Endothelial cell of umbilical vein (primary cell): ENCODE measurements around the gene SUV39H1. TPM values are rescaled to one million over a fixed set of nuclear protein-coding genes. Genes with fewer than 3 reads are reported as not detected.

ENCODE experiments used
- BruUV-seq: library from RNA; stranded (reverse); fragments of 400-500 nt; replicated peaks from 2 replicates; lab custom pipeline; 2021; lab: Mats Ljungman, UMichigan
- CTCF ChIA-PET: fragments of 300-600, 350-600 bp; sonication (Branson Sonifier 250); formaldehyde crosslinking; loops from one replicate; lab custom pipeline; 2021; ENCODE audit warnings: antibody characterized with exemption, inconsistent platforms; lab: Charles Lee
- POLR2A ChIA-PET: fragments of 300-600, 350-600 bp; sonication (Branson Sonifier 250); formaldehyde crosslinking; loops from one replicate; lab custom pipeline; 2021; ENCODE audit warnings: antibody characterized with exemption, inconsistent platforms; lab: Charles Lee
- DNase-seq: peaks from one replicate; pipeline ENCODE4 v3.0.0-alpha.2; 2011; ENCODE audit warnings: low read depth, low spot score
- FAIRE-seq: peaks from 2 replicates; lab custom pipeline; 2011; peaks lifted over from hg19 to GRCh38; lab: Jason Lieb, UNC
- H2AFZ ChIP-seq: 2 replicates; pipeline ENCODE4 v1.6.0; 2012; ENCODE audit warnings: low read depth, low read length, control low read depth, inconsistent platforms
- H3K27ac ChIP-seq: 2 replicates; pipeline ENCODE4 v1.5.1; 2011; ENCODE audit warnings: low read depth, mild to moderate bottlenecking, control low read depth, low read length, moderate library complexity; ENCODE audit not compliant: insufficient read depth
- H3K27me3 ChIP-seq, 2 experiments: 2 replicates each; pipeline versions ENCODE4 v1.6.0 to v1.6.1; 2011; ENCODE audit warnings: low read length in 2 of 2, mixed read lengths in 1 of 2; ENCODE audit not compliant: control insufficient read depth in 2 of 2, insufficient read depth in 2 of 2
- H3K36me3 ChIP-seq, 2 experiments: 2 replicates in 1 of 2; 3 replicates in 1 of 2; pipeline ENCODE4 v1.5.1; 2011; ENCODE audit warnings: low read length in 2 of 2, mild to moderate bottlenecking in 1 of 2, moderate library complexity in 1 of 2; ENCODE audit not compliant: control insufficient read depth in 2 of 2, insufficient read depth in 2 of 2; ENCODE audit errors: extremely low read depth in 1 of 2
- H3K4me1 ChIP-seq: 3 replicates; pipeline ENCODE4 v1.5.1; 2011; ENCODE audit warnings: mild to moderate bottlenecking, low read length; ENCODE audit not compliant: control insufficient read depth, insufficient read depth; ENCODE audit errors: extremely low read depth
- H3K4me2 ChIP-seq: 2 replicates; pipeline ENCODE4 v1.6.1; 2011; ENCODE audit warnings: low read length, control low read depth, mixed read lengths; ENCODE audit not compliant: insufficient read depth
- H3K4me3 ChIP-seq, 3 experiments: fragments of 200-600 bp in 1 of 3; sonication (generic), shearing (Covaris generic) in 1 of 3; replicated peaks in 1 of 3; 2 replicates each; pipeline ENCODE4 v1.5.1; 2011 to 2016; ENCODE audit warnings: control low read depth in 3 of 3, low read length in 3 of 3, mild to moderate bottlenecking in 2 of 3, inconsistent platforms in 1 of 3, low read depth in 1 of 3, moderate library complexity in 1 of 3; ENCODE audit not compliant: insufficient read depth in 1 of 3
- H3K79me2 ChIP-seq: 2 replicates; pipeline ENCODE4 v1.6.0; 2012; ENCODE audit warnings: low read length, inconsistent platforms; ENCODE audit not compliant: control insufficient read depth, insufficient read depth
- H3K9ac ChIP-seq: replicated peaks from 2 replicates; pipeline ENCODE3; 2011; ENCODE audit warnings: low read length, control low read depth; ENCODE audit not compliant: insufficient read depth; ENCODE audit errors: extremely low read depth
- H3K9me1 ChIP-seq: replicated peaks from 3 replicates; pipeline ENCODE4 v1.6.0; 2011; ENCODE audit warnings: mild to moderate bottlenecking, low read length; ENCODE audit not compliant: control insufficient read depth, insufficient read depth; ENCODE audit errors: extremely low read depth
- H3K9me3 ChIP-seq: replicated peaks from 2 replicates; pipeline ENCODE4 v1.5.1; 2012; ENCODE audit warnings: low read length, inconsistent platforms; ENCODE audit not compliant: control insufficient read depth, insufficient read depth
- H4K20me1 ChIP-seq: replicated peaks from 2 replicates; pipeline ENCODE3; 2011; ENCODE audit warnings: mild to moderate bottlenecking, low read length; ENCODE audit not compliant: control insufficient read depth, insufficient read depth; ENCODE audit errors: extremely low read depth
- EZH2 ChIP-seq: IDR thresholded peaks from 2 replicates; pipeline ENCODE4 v1.6.1; 2012; ENCODE audit warnings: borderline replicate concordance, low read depth, mild to moderate bottlenecking, moderate library complexity, low read length, inconsistent platforms; ENCODE audit not compliant: severe bottlenecking
- FOS ChIP-seq: IDR thresholded peaks from 2 replicates; pipeline ENCODE4 v1.6.1; 2011; ENCODE audit warnings: mild to moderate bottlenecking, low read length, moderate library complexity, borderline replicate concordance; ENCODE audit not compliant: insufficient read depth
- GATA2 ChIP-seq: IDR thresholded peaks from 2 replicates; pipeline ENCODE4 v1.7.0; 2011; ENCODE audit warnings: low read depth, mild to moderate bottlenecking, moderate library complexity, mixed read lengths, low read length; ENCODE audit not compliant: insufficient read length, insufficient read depth
- JUN ChIP-seq: IDR thresholded peaks from 2 replicates; pipeline ENCODE4 v1.6.1; 2011; ENCODE audit warnings: borderline replicate concordance, low read depth; ENCODE audit not compliant: insufficient read length, insufficient read depth
- MYC ChIP-seq: IDR thresholded peaks from one replicate; pipeline ENCODE4 v1.6.1; 2011; ENCODE audit warnings: mild to moderate bottlenecking, low read depth, low read length
- POLR2A ChIP-seq: IDR thresholded peaks from 2 replicates; pipeline ENCODE4 v1.6.1; 2012; ENCODE audit warnings: low read depth, mild to moderate bottlenecking, control low read depth, low read length
- POLR2AphosphoS5 ChIP-seq: IDR thresholded peaks from 2 replicates; pipeline ENCODE4 v1.6.1; 2012; ENCODE audit warnings: low read depth, mild to moderate bottlenecking, control low read depth, low read length, moderate library complexity; ENCODE audit not compliant: insufficient read depth
- dilution Hi-C: fragments of 300-500 bp; cut with MboI; formaldehyde crosslinking; loops from one replicate; pipeline ENCODE4 v1.15.0; 2019; ENCODE audit warnings: low sequenced_read_pairs; ENCODE audit not compliant: extremely low pct_ligation_motif_present
- intact Hi-C: fragments of 100-400 bp; cut with micrococcal nuclease; formaldehyde crosslinking; loops from one replicate; pipeline ENCODE4 v1.10.0; 2022
- polyA plus RNA-seq, 4 experiments: library from polyadenylated mRNA; depleted of rRNA in 3 of 4; stranded (reverse) in 3 of 4; unstranded in 1 of 4; fragments of >200 nt; gene quantifications; 2 replicates each; pipeline versions ENCODE4 v1.2.1 to v1.2.3, GENCODE V29; 2011 to 2012; ENCODE audit warnings: missing spikeins in 1 of 4
- total RNA-seq: library from RNA; stranded (reverse); gene quantifications from 2 replicates; pipeline ENCODE4 v1.2.3, GENCODE V29; 2021
- TF ChIP-seq, protein P1 (sequence below): IDR thresholded peaks from 2 replicates; pipeline ENCODE4 v1.6.1; 2011; ENCODE audit not compliant: insufficient read depth, insufficient read length
- TF ChIP-seq, protein P2 (sequence below), 2 donors: IDR thresholded peaks; 1 replicate in 1 of 2; 2 replicates in 1 of 2; pipeline ENCODE4 v1.5.1; 2011; ENCODE audit warnings: low read length in 2 of 2, mild to moderate bottlenecking in 2 of 2, moderate library complexity in 2 of 2, control low read depth in 1 of 2, inconsistent platforms in 1 of 2, low read depth in 1 of 2; ENCODE audit not compliant: insufficient read depth in 1 of 2; ENCODE audit errors: extremely low read depth in 1 of 2

SUV39H1 gene
- total and polyA plus RNA-seq, 2 donors (not counting 3 experiments of a cell fraction or from before 2014, with no cell fraction given) = 18.2 to 19.0 TPM

GRCh38 chrX:48741834-48742233, 45.3 kb downstream of the SUV39H1 start:
- no TSS peak for BruUV-seq
- H3K27me3 ChIP-seq = no peaks in the 10 kb centered on the region
- H3K4me3 ChIP-seq = no peak overlapping the region
- H3K36me3 ChIP-seq = no peaks in the 10 kb centered on the region
- H3K4me1 ChIP-seq = peaks cover 3% of the 10 kb centered on the region
- TF ChIP-seq, protein P1, sequence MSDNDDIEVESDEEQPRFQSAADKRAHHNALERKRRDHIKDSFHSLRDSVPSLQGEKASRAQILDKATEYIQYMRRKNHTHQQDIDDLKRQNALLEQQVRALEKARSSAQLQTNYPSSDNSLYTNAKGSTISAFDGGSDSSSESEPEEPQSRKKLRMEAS = no peak
- no peak for TF ChIP-seq JUN
- no peak for TF ChIP-seq FOS
- TF ChIP-seq MYC = no peak
- no peak for TF ChIP-seq POLR2A
- TF ChIP-seq GATA2 = no peak
- dilution Hi-C loops (no loop called here), intact Hi-C loops (no loop called here)
- no peak overlapping the region for H3K27ac ChIP-seq
- no peaks in the 10 kb centered on the region for H3K9me1 ChIP-seq
- ChIA-PET POLR2A (no interaction called here), CTCF (no interaction called here)
- no peak for DNase-seq
- FAIRE-seq = no peak
- no peaks in the 10 kb centered on the region for H3K9me3 ChIP-seq
- no peak overlapping the region for H3K4me2 ChIP-seq
- no peaks in the 10 kb centered on the region for H3K79me2 ChIP-seq
- H4K20me1 ChIP-seq = no peaks in the 10 kb centered on the region
- H2AFZ ChIP-seq = no peak overlapping the region
- no peak overlapping the region for H3K9ac ChIP-seq

- H3K79me2 ChIP-seq = no peaks in the 10 kb centered on the region
- no peaks in the 10 kb centered on the region for H3K9me1 ChIP-seq
- dilution Hi-C loops = no loop called here
- FAIRE-seq (no peak), DNase-seq (no peak)
- no peak overlapping the region for H3K27ac ChIP-seq
- intact Hi-C loops = no loop called here
- ChIA-PET POLR2A (no interaction called here), CTCF (no interaction called here)
- no peaks in the 10 kb centered on the region for H3K27me3 ChIP-seq
- no peaks in the 10 kb centered on the region for H4K20me1 ChIP-seq
- BruUV-seq = no TSS peak
- no peaks in the 10 kb centered on the region for H3K4me1 ChIP-seq
- H3K4me3 ChIP-seq = no peak overlapping the region
- H3K9me3 ChIP-seq = no peaks in the 10 kb centered on the region
- no peak overlapping the region for H3K9ac ChIP-seq
- TF ChIP-seq POLR2A (no peak), GATA2 (no peak), POLR2AphosphoS5 (no peak), JUN (no peak), FOS (no peak), MYC (no peak), EZH2 (no peak)
- TF ChIP-seq, protein P2, sequence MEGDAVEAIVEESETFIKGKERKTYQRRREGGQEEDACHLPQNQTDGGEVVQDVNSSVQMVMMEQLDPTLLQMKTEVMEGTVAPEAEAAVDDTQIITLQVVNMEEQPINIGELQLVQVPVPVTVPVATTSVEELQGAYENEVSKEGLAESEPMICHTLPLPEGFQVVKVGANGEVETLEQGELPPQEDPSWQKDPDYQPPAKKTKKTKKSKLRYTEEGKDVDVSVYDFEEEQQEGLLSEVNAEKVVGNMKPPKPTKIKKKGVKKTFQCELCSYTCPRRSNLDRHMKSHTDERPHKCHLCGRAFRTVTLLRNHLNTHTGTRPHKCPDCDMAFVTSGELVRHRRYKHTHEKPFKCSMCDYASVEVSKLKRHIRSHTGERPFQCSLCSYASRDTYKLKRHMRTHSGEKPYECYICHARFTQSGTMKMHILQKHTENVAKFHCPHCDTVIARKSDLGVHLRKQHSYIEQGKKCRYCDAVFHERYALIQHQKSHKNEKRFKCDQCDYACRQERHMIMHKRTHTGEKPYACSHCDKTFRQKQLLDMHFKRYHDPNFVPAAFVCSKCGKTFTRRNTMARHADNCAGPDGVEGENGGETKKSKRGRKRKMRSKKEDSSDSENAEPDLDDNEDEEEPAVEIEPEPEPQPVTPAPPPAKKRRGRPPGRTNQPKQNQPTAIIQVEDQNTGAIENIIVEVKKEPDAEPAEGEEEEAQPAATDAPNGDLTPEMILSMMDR (IDR thresholded peaks at IDR 0.05; ENCODE audit: extremely low read depth in 1 of 2, insufficient read depth in 1 of 2, low read depth in 1 of 2, low read length in 2 of 2) = no peak
- TF ChIP-seq, protein P1 = no peak
- H3K36me3 ChIP-seq = no peaks in the 10 kb centered on the region
- no peak overlapping the region for H3K4me2 ChIP-seq
- no peak overlapping the region for H2AFZ ChIP-seq
Measured at GRCh38 chrX:48745222-48745621, 48.7 kb downstream of the SUV39H1 start.
